GM12874 (cell line): ENCODE data around the gene LRCH4.

Source experiments
- CTCF ChIP-seq: IDR thresholded peaks from 2 replicates; pipeline ENCODE4 v1.5.1; 2011; ENCODE audit warnings: low read depth, mild to moderate bottlenecking, control low read depth, low read length, moderate library complexity; ENCODE audit not compliant: insufficient read depth

LRCH4 gene

GRCh38 chr7:100590077-100590737 is 4.3 kb upstream of the LRCH4 start:
- TF ChIP-seq CTCF: no peak

DNA sequence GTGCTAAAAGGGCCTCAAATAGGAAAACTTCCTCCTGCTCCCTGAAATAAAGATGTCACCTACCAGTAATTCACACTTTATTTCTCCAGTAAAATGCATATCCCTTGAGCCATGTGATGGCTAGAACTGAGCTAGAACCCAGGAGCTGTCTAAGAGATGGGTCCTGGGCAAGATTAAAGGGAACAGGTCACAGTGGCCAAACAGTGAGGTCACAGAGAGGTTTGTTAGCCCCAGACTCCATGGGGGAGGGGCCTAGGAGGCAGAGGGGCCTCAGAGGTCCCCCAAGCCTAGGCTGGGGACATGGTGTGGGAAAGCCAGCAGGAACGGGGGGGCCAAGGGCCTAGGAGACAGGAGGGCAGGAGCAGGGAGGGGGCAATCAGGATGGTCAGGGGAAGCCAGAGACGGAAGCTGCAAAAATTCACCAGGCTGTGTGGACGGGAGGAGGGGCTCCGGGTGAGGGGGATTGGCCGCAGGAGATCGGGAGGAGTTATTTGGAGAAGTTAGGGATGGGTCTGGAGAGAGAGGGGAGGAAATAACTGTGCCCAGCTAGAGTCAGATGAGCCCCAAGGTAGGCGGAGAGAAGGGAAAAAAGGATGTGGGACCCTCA is 3.5 kb upstream of the LRCH4 start:
- TF ChIP-seq CTCF: no peak

- TF ChIP-seq CTCF: peak; percentile 27; the same call in 1 of the 2 replicates
Measured at GRCh38 chr7:100588438-100588837, 2.5 kb upstream of the LRCH4 start.

DNA sequence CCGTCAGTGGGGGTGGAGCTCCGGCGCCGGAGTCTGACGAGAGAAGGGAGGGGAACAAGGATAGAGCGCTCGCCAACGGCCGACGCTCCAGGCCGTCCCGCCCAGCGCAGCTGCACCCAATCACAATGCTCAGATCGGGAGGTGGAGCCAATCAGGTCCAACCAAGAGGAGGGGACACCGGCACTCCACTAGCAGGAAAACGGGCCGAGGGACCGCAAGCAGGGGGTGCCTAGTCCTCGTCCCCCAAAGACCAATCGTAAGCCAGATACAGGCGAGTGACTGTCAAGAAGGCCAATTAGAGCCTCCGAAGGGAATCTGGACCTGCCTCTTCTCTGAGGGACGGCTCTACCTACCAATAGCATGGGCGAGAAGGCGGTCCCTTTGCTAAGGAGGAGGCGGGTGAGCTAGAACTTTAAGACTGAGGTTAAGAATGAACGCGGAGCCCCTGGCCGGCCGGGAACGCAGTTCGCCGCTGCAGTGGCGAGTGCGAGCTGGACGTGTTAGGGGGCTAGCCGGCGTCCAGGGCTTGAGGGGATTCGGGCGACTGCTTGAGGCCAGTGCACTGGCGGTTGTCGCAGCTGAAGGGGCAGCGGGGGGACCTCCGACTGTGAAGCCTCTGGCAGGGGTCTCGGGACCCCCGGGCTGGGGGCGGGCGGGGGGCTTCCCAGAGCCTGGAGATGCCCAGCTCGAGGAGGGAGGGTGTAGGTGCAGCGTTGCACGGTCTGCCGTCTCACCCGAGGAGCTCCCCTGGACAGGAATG is 517 bp upstream of the LRCH4 start, which contains the start of gene FBXO24:
FBXO24 (plus strand) TSS at position 63 of the 760 bp plus-strand sequence; CDS start at position 361, 298 bp downstream.
- no peak for TF ChIP-seq CTCF

GRCh38 chr7:100584683-100585510 is 1.0 kb downstream of the LRCH4 start:
- no peak for TF ChIP-seq CTCF

GRCh38 chr7:100584054-100584682 is 1.8 kb downstream of the LRCH4 start:
- TF ChIP-seq CTCF: no peak
